Endothelial cell (in vitro differentiated cells): ENCODE data around the gene SLC45A1. TPM values are rescaled to one million over a fixed set of nuclear protein-coding genes. Genes with fewer than 3 reads are reported as not detected.

ENCODE experiments used
- DNase-seq: peaks from one replicate; pipeline ENCODE4 v3.0.0; 2021; ENCODE audit warnings: low spot score
- H3K27ac Mint-ChIP-seq: one replicate; pipeline ENCODE4 v1.8.0; 2021; ENCODE audit warnings: mixed read lengths, inconsistent platforms; ENCODE audit not compliant: unreplicated experiment
- H3K27me3 Mint-ChIP-seq: one replicate; pipeline ENCODE4 v1.8.0; 2021; ENCODE audit warnings: mild to moderate bottlenecking, moderate library complexity, mixed read lengths, inconsistent platforms; ENCODE audit not compliant: unreplicated experiment
- H3K36me3 Mint-ChIP-seq: one replicate; pipeline ENCODE4 v1.8.0; 2021; ENCODE audit warnings: mild to moderate bottlenecking, low read depth, mixed read lengths, inconsistent platforms; ENCODE audit not compliant: unreplicated experiment
- H3K4me1 Mint-ChIP-seq: one replicate; pipeline ENCODE4 v1.8.0; 2021; ENCODE audit warnings: mild to moderate bottlenecking, mixed read lengths, inconsistent platforms; ENCODE audit not compliant: unreplicated experiment
- H3K4me3 Mint-ChIP-seq: one replicate; pipeline ENCODE4 v1.8.0; 2021; ENCODE audit warnings: mild to moderate bottlenecking, mixed read lengths, inconsistent platforms; ENCODE audit not compliant: unreplicated experiment
- H3K9me3 Mint-ChIP-seq: one replicate; pipeline ENCODE4 v1.8.0; 2021; ENCODE audit warnings: mixed read lengths, inconsistent platforms; ENCODE audit not compliant: unreplicated experiment
- total RNA-seq: library from RNA; stranded (reverse); fragmentation: NEBNext Ultra II Directional; extraction: Animal tissue kit (Norgen Biotek cat#: 25700); gene quantifications from one replicate; pipeline ENCODE4 v1.2.1, GENCODE V29; 2021; ENCODE audit not compliant: unreplicated experiment
- TF ChIP-seq, protein P1 (sequence below): fragments of 200-600 bp; sonication (generic); IDR thresholded peaks from one replicate; pipeline ENCODE4 v1.5.0; 2021; ENCODE audit warnings: antibody characterized with exemption; ENCODE audit not compliant: unreplicated experiment

The SLC45A1 gene
- total RNA-seq, 1 donor from 2014 or later, result 0.62 TPM

DNA sequence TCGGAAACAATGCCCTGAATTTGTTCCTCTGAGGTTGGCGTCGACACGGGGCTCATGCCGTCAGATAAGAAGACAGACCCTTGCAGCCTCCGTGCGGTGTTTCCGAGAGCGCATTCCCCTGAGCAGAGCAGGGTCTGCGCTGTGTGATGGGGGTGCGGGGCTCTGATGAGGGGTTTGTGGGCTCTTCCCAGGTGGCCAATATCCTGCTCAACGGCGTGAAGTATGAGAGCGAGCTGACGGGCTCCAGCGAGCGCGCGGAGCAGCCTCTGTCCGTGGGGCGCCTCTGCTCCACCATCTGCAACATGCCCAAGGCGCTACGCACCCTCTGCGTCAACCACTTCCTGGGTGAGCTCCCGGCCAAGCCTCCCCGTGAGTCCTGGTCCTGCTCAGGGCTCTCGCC lies 17.3 kb downstream of the SLC45A1 start:
- peaks cover 4% of the 10 kb centered on the region for H3K36me3 Mint-ChIP-seq
- H3K9me3 Mint-ChIP-seq, result no peaks in the 10 kb centered on the region
- no peak for DNase-seq
- no peak overlapping the region for H3K27ac Mint-ChIP-seq
- no peak overlapping the region for H3K4me3 Mint-ChIP-seq
- TF ChIP-seq, protein P1, sequence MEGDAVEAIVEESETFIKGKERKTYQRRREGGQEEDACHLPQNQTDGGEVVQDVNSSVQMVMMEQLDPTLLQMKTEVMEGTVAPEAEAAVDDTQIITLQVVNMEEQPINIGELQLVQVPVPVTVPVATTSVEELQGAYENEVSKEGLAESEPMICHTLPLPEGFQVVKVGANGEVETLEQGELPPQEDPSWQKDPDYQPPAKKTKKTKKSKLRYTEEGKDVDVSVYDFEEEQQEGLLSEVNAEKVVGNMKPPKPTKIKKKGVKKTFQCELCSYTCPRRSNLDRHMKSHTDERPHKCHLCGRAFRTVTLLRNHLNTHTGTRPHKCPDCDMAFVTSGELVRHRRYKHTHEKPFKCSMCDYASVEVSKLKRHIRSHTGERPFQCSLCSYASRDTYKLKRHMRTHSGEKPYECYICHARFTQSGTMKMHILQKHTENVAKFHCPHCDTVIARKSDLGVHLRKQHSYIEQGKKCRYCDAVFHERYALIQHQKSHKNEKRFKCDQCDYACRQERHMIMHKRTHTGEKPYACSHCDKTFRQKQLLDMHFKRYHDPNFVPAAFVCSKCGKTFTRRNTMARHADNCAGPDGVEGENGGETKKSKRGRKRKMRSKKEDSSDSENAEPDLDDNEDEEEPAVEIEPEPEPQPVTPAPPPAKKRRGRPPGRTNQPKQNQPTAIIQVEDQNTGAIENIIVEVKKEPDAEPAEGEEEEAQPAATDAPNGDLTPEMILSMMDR, result no peak
- peaks cover under 1% of the 10 kb centered on the region for H3K27me3 Mint-ChIP-seq
- no peaks in the 10 kb centered on the region for H3K4me1 Mint-ChIP-seq

DNA sequence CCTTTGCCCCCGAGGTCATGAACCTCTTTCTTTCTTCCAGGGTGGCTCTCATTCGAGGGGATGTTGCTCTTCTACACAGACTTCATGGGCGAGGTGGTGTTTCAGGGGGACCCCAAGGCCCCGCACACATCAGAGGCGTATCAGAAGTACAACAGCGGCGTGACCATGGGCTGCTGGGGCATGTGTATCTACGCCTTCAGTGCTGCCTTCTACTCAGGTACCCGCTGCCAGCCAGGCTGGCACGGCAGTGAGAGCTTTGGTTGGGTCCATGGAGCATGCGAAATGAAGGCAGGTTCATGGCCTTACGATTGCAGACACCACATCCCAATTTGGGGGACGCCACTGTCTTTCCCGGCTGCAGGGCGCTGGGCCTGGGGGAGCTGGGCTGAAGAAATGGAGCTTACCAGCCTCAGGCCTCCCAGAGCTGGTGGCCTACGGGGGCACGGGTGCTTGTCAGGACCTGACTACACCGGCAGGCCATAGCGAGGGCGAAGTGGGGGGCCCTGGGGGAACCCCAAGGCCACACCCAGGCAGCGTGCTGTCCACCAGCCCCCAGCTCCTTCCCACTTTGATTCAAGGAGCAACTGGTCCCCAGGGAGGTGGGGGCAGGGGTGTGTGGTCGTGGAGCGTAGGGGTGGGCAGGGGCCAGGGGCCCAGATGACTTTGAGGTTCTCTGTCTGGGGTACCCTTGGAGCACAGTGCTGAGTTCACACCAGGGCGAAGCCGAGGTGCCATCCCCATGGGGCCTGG lies 20.0 kb downstream of the SLC45A1 start:
- peaks cover 4% of the 10 kb centered on the region for H3K27me3 Mint-ChIP-seq
- no peak overlapping the region for H3K4me3 Mint-ChIP-seq
- H3K36me3 Mint-ChIP-seq, result peaks cover 4% of the 10 kb centered on the region
- no peaks in the 10 kb centered on the region for H3K9me3 Mint-ChIP-seq
- no peak overlapping the region for H3K27ac Mint-ChIP-seq
- no peak for DNase-seq
- H3K4me1 Mint-ChIP-seq, result no peaks in the 10 kb centered on the region
- TF ChIP-seq, protein P1, result no peak

DNA sequence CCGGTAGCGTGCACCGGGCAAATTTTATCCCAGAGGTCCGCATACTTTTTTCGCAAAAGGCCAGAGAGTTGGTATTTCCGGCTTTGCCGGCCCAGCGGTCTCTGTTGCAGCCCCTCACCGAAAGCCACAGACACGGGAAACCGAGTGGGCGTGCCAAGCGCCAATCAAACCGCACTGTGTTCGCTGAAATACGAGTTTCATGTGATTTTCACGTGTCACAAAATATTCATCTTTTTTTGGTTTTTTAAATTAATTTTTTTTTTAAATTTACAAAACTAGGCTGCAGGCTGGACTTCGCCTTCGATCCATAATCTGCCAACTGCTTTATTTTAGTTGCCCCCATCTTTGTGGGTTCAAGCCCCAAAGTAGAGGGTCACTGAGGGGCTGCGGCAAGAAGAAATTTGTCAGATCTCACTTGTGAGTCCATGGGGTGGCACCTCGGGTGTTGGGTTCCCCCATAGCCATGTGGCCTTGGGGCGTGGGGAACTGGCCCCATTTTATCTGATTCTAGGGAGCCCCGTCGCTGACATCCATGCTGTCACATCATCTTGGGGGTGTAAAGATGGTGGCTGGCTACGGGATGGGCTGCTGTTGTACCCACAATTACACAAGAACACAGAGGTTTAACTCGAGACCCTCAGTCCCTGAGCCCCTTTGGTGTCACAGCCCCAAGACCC lies 20.8 kb downstream of the SLC45A1 start:
- Mint-ChIP-seq H3K4me1 (no peaks in the 10 kb centered on the region), H3K4me3 (no peak overlapping the region), H3K27ac (no peak overlapping the region), H3K27me3 (peaks cover 4% of the 10 kb centered on the region), H3K9me3 (no peaks in the 10 kb centered on the region), H3K36me3 (peaks cover 4% of the 10 kb centered on the region)
- TF ChIP-seq, protein P1, result no peak
- no peak for DNase-seq

DNA sequence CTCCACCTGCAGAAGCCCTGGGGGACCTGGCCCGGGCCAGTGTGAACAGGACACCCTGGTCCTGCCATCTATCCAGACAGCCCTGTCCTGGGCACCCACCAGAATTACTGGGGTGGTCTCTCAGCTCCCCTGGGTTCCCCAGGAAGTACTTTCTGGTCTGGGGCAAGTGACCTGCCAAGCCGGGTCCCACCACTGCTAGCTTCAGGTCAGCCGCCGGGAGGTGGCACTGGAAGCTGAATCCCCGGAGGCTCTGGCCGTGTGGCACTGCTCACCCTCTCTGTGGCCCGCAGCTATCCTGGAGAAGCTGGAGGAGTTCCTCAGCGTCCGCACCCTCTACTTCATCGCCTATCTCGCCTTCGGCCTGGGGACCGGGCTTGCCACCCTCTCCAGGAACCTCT lies 21.3 kb downstream of the SLC45A1 start:
- no peak for DNase-seq
- Mint-ChIP-seq H3K4me3 (no peak overlapping the region), H3K4me1 (no peaks in the 10 kb centered on the region)

More for the DNA sequence above, 21.3 kb downstream of the SLC45A1 start:
- H3K27me3 Mint-ChIP-seq, result peaks cover 4% of the 10 kb centered on the region
- H3K36me3 Mint-ChIP-seq, result peaks cover 4% of the 10 kb centered on the region
- TF ChIP-seq, protein P1, result no peak
- no peak overlapping the region for H3K27ac Mint-ChIP-seq
- no peaks in the 10 kb centered on the region for H3K9me3 Mint-ChIP-seq
